Neural progenitor cell (in vitro differentiated cells): Measurements from ENCODE around the gene KLHDC4. TPM values are rescaled to one million over a fixed set of nuclear protein-coding genes. Genes with fewer than 3 reads are reported as not detected.
A peak's percentile ranks its signal among the peaks of the same experiment; 100 is the strongest.

ENCODE experiments used
- DNase-seq: peaks from one replicate; pipeline ENCODE4 v3.0.0-alpha.2; 2016; ENCODE audit warnings: low spot score
- H2AFZ ChIP-seq: fragments of 200-600 bp; sonication (generic); replicated peaks from 2 replicates; pipeline ENCODE4 v1.6.1; 2016; ENCODE audit warnings: antibody characterized with exemption
- H3F3A ChIP-seq: fragments of 200-600 bp; sonication (generic); 2 replicates; pipeline ENCODE4 v1.6.1; 2016; ENCODE audit warnings: antibody characterized with exemption, low read depth
- H3K27ac ChIP-seq: fragments of 200-600 bp; sonication (generic); 2 replicates; pipeline ENCODE4 v1.5.1; 2016; ENCODE audit warnings: mild to moderate bottlenecking
- H3K27me3 ChIP-seq: fragments of 200-600 bp; sonication (generic); 2 replicates; pipeline ENCODE4 v1.6.1; 2016; ENCODE audit warnings: mild to moderate bottlenecking, moderate library complexity
- H3K36me3 ChIP-seq: fragments of 200-600 bp; sonication (generic); 2 replicates; pipeline ENCODE4 v1.5.1; 2016
- H3K4me1 ChIP-seq: fragments of 200-600 bp; sonication (generic); 2 replicates; pipeline ENCODE4 v1.6.1; 2016; ENCODE audit warnings: mixed run types
- H3K4me2 ChIP-seq: fragments of 200-600 bp; sonication (generic); 2 replicates; pipeline ENCODE4 v1.6.1; 2016
- H3K4me3 ChIP-seq: fragments of 200-600 bp; sonication (generic); 2 replicates; pipeline ENCODE4 v1.5.1; 2016
- H3K79me2 ChIP-seq: fragments of 200-600 bp; sonication (generic); 2 replicates; pipeline ENCODE4 v1.6.1; 2016; ENCODE audit warnings: low read depth
- H3K9ac ChIP-seq: fragments of 200-600 bp; sonication (generic); 2 replicates; pipeline ENCODE4 v1.6.1; 2016
- H3K9me3 ChIP-seq: fragments of 200-600 bp; sonication (generic); 2 replicates; pipeline ENCODE4 v1.5.1; 2016; ENCODE audit warnings: low read depth
- H4K20me1 ChIP-seq: fragments of 200-600 bp; sonication (generic); 2 replicates; pipeline ENCODE4 v1.6.1; 2016; ENCODE audit warnings: low read depth
- H3K27ac Mint-ChIP-seq: 3 replicates; pipeline ENCODE4 v1.8.0; 2021; ENCODE audit warnings: mixed read lengths
- H3K27me3 Mint-ChIP-seq: 2 replicates; pipeline ENCODE4 v1.8.0; 2022; ENCODE audit warnings: low read depth, mild to moderate bottlenecking, inconsistent platforms, moderate library complexity, mixed read lengths; ENCODE audit not compliant: insufficient read depth
- H3K36me3 Mint-ChIP-seq: 3 replicates; pipeline ENCODE4 v1.8.0; 2021; ENCODE audit warnings: mixed read lengths
- H3K4me1 Mint-ChIP-seq: 3 replicates; pipeline ENCODE4 v1.8.0; 2021; ENCODE audit warnings: mixed read lengths
- H3K4me3 Mint-ChIP-seq: 3 replicates; pipeline ENCODE4 v1.8.0; 2021; ENCODE audit warnings: mild to moderate bottlenecking, moderate library complexity, mixed read lengths
- H3K9me3 Mint-ChIP-seq: 3 replicates; pipeline ENCODE4 v1.8.0; 2020; ENCODE audit warnings: mixed read lengths
- EZH2 ChIP-seq: fragments of 200-600 bp; sonication (generic); IDR thresholded peaks from 2 replicates; pipeline ENCODE4 v1.6.1; 2017; ENCODE audit warnings: antibody characterized with exemption, mild to moderate bottlenecking, moderate library complexity
- EZH2phosphoT487 ChIP-seq: fragments of 200-600 bp; sonication (generic); IDR thresholded peaks from 2 replicates; pipeline ENCODE4 v1.6.1; 2017; ENCODE audit warnings: antibody characterized with exemption
- total RNA-seq: library from RNA; depleted of rRNA; stranded (reverse); fragments of >200 nt; gene quantifications from 2 replicates; pipeline ENCODE4 v1.2.3, GENCODE V29; 2015; ENCODE audit warnings: low replicate concordance
- TF ChIP-seq, protein P1 (sequence below): fragments of 200-600 bp; sonication (generic); IDR thresholded peaks from 2 replicates; pipeline ENCODE4 v1.5.1; 2017; ENCODE audit warnings: antibody characterized with exemption, mild to moderate bottlenecking

KLHDC4 gene
- total RNA-seq, 1 donor from 2014 or later = 19.2 TPM

DNA sequence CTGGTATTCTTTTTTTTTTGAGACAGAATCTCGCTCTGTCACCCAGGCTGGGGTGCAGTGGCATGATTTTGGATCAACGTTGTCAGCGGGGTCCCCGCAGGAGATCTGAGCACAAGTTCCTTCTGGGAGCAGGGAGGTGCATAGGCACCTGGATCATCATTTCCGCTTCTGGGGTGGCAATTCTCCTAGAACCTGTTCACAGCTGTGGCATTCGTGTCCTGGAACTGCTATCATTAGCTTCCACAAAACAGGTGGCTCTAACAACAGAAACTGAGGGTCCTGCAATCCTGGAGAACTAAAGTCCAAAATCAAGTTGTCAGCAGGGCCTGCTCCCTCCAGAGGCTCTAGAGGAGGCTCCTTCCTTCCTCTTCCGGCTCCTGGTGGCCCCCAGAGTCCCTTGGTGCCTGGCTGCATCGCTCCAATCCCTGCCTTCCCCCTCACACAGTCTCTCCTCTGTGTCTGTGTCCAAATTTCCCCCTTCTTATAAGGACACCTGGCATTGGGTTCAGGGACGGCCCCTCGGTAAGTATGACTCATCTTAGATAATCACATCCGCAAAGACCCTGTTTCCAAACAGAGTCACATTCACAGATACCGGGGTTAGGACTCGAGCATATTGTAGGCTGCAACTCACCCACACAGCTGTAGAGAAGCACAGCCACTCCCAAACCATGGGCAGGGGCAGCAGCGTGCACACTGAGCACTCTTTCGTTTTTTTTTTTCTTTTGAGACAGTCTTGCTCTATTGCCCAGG, 43.5 kb upstream of the KLHDC4 start:
- no peaks in the 10 kb centered on the region for H3K9me3 ChIP-seq
- Mint-ChIP-seq H3K4me1 (peaks cover 24% of the 10 kb centered on the region), H3K9me3 (no peaks in the 10 kb centered on the region), H3K36me3 (no peaks in the 10 kb centered on the region), H3K27ac (peak overlapping the region; percentile 35), H3K27me3 (peaks cover 7% of the 10 kb centered on the region), H3K4me3 (no peak overlapping the region)
- TF ChIP-seq EZH2 (no peak), EZH2phosphoT487 (no peak)
- TF ChIP-seq, protein P1, sequence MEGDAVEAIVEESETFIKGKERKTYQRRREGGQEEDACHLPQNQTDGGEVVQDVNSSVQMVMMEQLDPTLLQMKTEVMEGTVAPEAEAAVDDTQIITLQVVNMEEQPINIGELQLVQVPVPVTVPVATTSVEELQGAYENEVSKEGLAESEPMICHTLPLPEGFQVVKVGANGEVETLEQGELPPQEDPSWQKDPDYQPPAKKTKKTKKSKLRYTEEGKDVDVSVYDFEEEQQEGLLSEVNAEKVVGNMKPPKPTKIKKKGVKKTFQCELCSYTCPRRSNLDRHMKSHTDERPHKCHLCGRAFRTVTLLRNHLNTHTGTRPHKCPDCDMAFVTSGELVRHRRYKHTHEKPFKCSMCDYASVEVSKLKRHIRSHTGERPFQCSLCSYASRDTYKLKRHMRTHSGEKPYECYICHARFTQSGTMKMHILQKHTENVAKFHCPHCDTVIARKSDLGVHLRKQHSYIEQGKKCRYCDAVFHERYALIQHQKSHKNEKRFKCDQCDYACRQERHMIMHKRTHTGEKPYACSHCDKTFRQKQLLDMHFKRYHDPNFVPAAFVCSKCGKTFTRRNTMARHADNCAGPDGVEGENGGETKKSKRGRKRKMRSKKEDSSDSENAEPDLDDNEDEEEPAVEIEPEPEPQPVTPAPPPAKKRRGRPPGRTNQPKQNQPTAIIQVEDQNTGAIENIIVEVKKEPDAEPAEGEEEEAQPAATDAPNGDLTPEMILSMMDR = no peak
- H4K20me1 ChIP-seq = no peaks in the 10 kb centered on the region
- H3K27ac ChIP-seq = no peak overlapping the region
- H3K79me2 ChIP-seq = no peaks in the 10 kb centered on the region
- no peak overlapping the region for H3K4me2 ChIP-seq
- peaks cover 10% of the 10 kb centered on the region for H3K4me1 ChIP-seq
- H3K27me3 ChIP-seq = no peaks in the 10 kb centered on the region
- H3K4me3 ChIP-seq = no peak overlapping the region
- no peak for DNase-seq
- H2AFZ ChIP-seq = no peak overlapping the region
- no peaks in the 10 kb centered on the region for H3F3A ChIP-seq
- no peaks in the 10 kb centered on the region for H3K36me3 ChIP-seq
- H3K9ac ChIP-seq = no peak overlapping the region

DNA sequence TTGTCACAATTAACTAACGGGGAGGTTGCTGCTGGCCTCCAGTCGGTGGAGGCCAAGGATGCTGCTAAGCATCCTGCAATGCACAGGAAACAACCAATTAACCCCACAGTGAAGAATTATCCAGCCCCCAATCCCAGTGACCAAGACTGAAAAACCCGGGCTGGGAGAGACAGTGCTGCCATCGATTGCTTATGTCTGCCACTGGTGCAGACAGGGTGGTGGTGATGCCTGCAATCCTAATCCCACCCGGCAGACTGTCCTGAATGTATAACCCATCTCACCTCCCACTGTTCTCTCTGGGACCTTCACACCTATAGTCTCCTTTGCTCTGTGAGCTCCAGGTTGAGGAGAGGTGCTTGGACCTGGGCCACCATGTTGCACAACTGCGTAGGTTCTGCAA, 42.3 kb upstream of the KLHDC4 start:
- peaks cover 10% of the 10 kb centered on the region for H3K4me1 ChIP-seq
- H3K9me3 ChIP-seq = no peaks in the 10 kb centered on the region
- H3F3A ChIP-seq = no peaks in the 10 kb centered on the region
- H3K27ac Mint-ChIP-seq = no peak overlapping the region
- no peak for DNase-seq
- no peak overlapping the region for H2AFZ ChIP-seq
- TF ChIP-seq, protein P1 = no peak
- TF ChIP-seq EZH2phosphoT487 (no peak), EZH2 (no peak)
- no peak overlapping the region for H3K4me3 ChIP-seq
- no peaks in the 10 kb centered on the region for H3K36me3 ChIP-seq
- H4K20me1 ChIP-seq = no peaks in the 10 kb centered on the region
- no peaks in the 10 kb centered on the region for H3K36me3 Mint-ChIP-seq
- H3K27ac ChIP-seq = no peak overlapping the region
- peaks cover 24% of the 10 kb centered on the region for H3K4me1 Mint-ChIP-seq
- no peaks in the 10 kb centered on the region for H3K79me2 ChIP-seq
- no peak overlapping the region for H3K4me3 Mint-ChIP-seq
- H3K9me3 Mint-ChIP-seq = no peaks in the 10 kb centered on the region
- peaks cover 7% of the 10 kb centered on the region for H3K27me3 Mint-ChIP-seq
- H3K9ac ChIP-seq = no peak overlapping the region
- no peaks in the 10 kb centered on the region for H3K27me3 ChIP-seq
- no peak overlapping the region for H3K4me2 ChIP-seq

DNA sequence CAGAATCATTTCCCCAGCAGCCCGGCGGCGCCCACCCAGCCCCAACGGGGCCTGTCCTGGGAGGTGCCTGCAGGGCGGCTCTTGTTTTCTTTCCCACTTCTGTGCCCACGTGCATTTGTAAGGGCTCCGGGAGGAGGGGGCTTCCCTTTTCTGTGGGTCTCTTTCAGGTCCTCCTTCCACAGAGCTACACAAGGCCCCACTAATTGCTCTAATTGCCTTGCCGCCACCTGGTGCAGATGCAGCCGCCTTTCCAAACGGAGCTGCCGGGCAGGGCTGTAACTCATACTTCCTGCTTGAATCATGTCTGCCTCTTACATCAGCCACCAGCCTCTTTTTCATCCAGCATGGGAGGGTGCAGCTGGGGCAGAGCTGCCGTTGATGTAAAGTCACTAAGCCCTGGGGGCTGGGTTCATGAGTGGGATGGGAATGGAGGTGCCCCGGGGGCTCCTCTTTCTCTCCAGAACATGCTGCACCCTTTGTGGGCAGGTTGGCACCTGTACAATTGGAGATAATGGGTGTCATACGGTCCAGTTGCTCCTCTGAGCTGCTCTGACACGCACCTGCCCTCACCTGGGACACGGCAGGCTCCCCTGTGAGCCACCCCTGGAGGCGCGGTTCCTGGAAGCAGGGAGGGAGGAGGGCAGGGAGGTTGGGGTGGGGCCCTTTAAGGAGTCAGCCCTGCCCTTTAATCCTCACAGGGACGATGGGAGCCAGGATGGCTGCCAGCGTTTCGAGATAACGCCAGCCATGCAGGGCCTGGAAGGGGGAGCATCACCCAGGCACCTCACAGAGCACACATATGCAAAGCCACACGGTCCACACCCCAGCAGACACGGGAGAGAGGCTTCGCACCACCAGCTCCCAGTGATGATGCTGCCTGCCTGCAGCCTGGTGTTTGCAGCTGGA, 41.1 kb upstream of the KLHDC4 start:
- peak overlapping the region; percentile 57 for H3K27ac Mint-ChIP-seq
- peak overlapping the region; percentile 3 for H2AFZ ChIP-seq

More for the DNA sequence above, 41.1 kb upstream of the KLHDC4 start:
- Mint-ChIP-seq H3K27me3 (peaks cover 6% of the 10 kb centered on the region), H3K36me3 (no peaks in the 10 kb centered on the region), H3K4me3 (no peak overlapping the region), H3K9me3 (no peaks in the 10 kb centered on the region), H3K4me1 (peaks cover 15% of the 10 kb centered on the region)
- Histone ChIP-seq H3F3A (no peaks in the 10 kb centered on the region), H4K20me1 (no peaks in the 10 kb centered on the region), H3K4me1 (peaks cover 10% of the 10 kb centered on the region), H3K79me2 (no peaks in the 10 kb centered on the region), H3K4me2 (no peak overlapping the region), H3K4me3 (no peak overlapping the region), H3K27ac (no peak overlapping the region), H3K27me3 (no peaks in the 10 kb centered on the region), H3K9me3 (no peaks in the 10 kb centered on the region), H3K36me3 (no peaks in the 10 kb centered on the region), H3K9ac (no peak overlapping the region)
- TF ChIP-seq EZH2phosphoT487 = no peak
- TF ChIP-seq, protein P1 = no peak
- TF ChIP-seq EZH2 = no peak
- DNase-seq = no peak
